Measurements from ENCODE around the gene INTS2. TPM values are rescaled to one million over a fixed set of nuclear protein-coding genes. Genes with fewer than 3 reads are reported as not detected.
A peak's percentile ranks its signal among the peaks of the same experiment; 100 is the strongest.

Gene INTS2
- total RNA-seq, 2 experiments from 2014 or later, result 8.5 to 8.7 TPM

DNA sequence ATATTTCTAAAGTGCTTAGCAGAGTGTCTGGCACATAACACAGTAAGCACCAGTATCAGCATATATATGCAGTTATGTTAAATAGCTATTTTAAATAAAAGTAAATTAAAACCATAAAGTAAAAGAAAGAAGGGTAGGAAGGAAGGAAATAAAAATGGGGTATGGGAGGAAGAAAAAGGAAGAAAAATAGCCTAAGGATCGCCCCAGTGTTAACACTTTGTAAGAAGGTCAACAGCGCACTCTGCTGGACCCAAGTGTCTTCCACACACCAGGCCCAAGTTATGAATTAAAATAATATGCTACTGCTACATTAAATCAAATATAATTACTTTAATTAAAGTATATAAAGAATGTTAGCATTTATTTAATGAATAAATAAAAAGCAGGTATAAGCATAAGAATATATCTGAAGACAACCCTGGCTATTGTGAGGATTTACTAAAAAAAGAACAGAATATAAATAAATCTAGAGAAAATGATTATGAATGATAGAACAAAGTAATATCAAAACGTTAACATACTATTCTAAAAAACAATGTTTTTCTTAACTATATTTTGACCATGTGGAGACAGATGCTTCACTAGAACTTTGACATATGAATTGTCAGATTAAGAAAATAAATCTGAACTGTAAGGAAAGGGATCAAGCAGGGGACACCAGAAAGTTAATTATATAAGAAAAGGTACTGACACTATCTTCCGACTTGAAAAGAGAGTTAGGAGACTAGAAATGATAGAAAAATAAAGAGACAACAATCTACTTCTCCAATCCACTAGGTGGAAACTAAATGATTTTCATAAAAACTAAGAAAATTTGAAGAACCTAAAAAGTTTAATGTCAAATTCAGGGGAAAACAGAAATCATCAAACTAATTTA lies 90.4 kb downstream of the INTS2 start:
- peak; percentile 9 to 74 (median 38) for DNase-seq
- Histone ChIP-seq H3K9me3 (ENCODE audit: control insufficient read depth in 1 of 2, insufficient read depth in 1 of 2, low read length in 2 of 2) (no peaks in the 10 kb centered on the region), H3K4me3 (ENCODE audit: low read length) (no peak overlapping the region), H3K27ac (ENCODE audit: low read depth in 1 of 2, low read length in 2 of 2) (no peak overlapping the region), H3K4me1 (ENCODE audit: insufficient read depth, low read length) (no peaks in the 10 kb centered on the region), H3K27me3 (ENCODE audit: control insufficient read depth in 1 of 2, insufficient read depth in 2 of 2, low read length in 2 of 2) (no peaks in the 10 kb centered on the region), H3K36me3 (ENCODE audit: insufficient read depth, low read length) (no peaks in the 10 kb centered on the region)
- Mint-ChIP-seq H3K27ac (no peak overlapping the region), H3K4me3 (no peak overlapping the region), H3K9me3 (no peaks in the 10 kb centered on the region), H3K4me1 (ENCODE audit: low read depth) (no peaks in the 10 kb centered on the region), H3K36me3 (ENCODE audit: low read depth) (no peaks in the 10 kb centered on the region), H3K27me3 (no peaks in the 10 kb centered on the region)
- TF ChIP-seq, protein P1, sequence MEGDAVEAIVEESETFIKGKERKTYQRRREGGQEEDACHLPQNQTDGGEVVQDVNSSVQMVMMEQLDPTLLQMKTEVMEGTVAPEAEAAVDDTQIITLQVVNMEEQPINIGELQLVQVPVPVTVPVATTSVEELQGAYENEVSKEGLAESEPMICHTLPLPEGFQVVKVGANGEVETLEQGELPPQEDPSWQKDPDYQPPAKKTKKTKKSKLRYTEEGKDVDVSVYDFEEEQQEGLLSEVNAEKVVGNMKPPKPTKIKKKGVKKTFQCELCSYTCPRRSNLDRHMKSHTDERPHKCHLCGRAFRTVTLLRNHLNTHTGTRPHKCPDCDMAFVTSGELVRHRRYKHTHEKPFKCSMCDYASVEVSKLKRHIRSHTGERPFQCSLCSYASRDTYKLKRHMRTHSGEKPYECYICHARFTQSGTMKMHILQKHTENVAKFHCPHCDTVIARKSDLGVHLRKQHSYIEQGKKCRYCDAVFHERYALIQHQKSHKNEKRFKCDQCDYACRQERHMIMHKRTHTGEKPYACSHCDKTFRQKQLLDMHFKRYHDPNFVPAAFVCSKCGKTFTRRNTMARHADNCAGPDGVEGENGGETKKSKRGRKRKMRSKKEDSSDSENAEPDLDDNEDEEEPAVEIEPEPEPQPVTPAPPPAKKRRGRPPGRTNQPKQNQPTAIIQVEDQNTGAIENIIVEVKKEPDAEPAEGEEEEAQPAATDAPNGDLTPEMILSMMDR (IDR thresholded peaks at IDR 0.05), result peak; percentile 65
- ChIA-PET POLR2A (no interaction called here), CTCF (interaction anchor here (0.9 to 1.8 kb wide), 4 partner anchors 12 to 428 kb away, joined by 4 to 11 read pairs (median 4); no protein-coding TSS in a partner anchor)
- ATAC-seq (ENCODE audit: poor library complexity), result peak; percentile 43
- intact Hi-C loops (cut with DNase I, micrococcal nuclease), result loop anchor here (2.0 to 10.0 kb wide), 5 partner anchors 200 to 1120 kb away; no protein-coding TSS in a partner anchor

DNA sequence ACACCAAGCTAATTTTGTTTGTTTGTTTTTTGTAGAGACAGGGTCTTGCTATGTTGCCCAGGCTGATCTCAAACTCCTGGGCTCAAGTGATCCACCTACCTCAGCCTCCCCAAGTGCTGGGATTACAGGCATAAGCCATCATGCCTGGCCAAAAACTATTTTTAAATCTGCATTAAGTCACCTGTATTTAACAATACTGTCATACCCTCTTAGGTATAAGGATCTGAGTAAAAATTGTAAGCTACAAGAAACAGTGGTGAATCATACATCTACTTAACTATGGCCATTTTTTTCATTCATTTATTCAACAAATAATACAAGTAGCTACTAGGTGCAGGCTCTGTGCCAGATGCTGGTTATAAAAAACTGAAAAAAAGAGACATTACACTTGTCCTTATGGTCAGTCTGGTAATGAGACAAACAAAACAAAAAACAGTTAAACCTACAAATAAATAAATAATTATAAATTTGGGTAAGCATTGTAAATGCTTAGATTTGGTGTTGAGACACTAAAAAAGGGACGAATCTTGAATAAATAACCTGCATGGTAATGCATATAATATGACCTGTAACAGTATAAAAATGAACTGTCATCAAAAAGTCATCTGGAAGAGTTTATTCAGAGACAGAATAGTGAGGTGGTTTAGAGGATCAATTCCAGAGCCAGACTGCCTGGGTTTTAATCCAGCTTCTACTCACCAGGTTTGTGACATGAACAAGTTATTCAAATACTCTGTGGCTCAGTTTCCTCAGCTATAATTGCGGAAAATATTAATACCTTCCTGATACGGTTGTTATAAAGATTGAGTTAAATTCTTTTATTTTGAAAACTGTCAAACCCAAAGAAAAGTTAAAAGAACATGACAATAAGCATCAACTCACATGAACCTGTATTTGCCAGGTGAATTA lies 91.3 kb downstream of the INTS2 start:
- no peak overlapping the region for H3K4me3 Mint-ChIP-seq
- H3K9me3 Mint-ChIP-seq, result no peaks in the 10 kb centered on the region
- Histone ChIP-seq H3K9me3 (ENCODE audit: control insufficient read depth in 1 of 2, insufficient read depth in 1 of 2, low read length in 2 of 2) (no peaks in the 10 kb centered on the region), H3K4me1 (ENCODE audit: insufficient read depth, low read length) (no peaks in the 10 kb centered on the region), H3K27ac (ENCODE audit: low read depth in 1 of 2, low read length in 2 of 2) (no peak overlapping the region), H3K36me3 (ENCODE audit: insufficient read depth, low read length) (no peaks in the 10 kb centered on the region), H3K4me3 (ENCODE audit: low read length) (no peak overlapping the region), H3K27me3 (ENCODE audit: control insufficient read depth in 1 of 2, insufficient read depth in 2 of 2, low read length in 2 of 2) (no peaks in the 10 kb centered on the region)
- no peak for DNase-seq
- ChIA-PET POLR2A (no interaction called here), CTCF (interaction anchor here (0.9 to 1.8 kb wide), 5 partner anchors 13 to 427 kb away, joined by 3 to 11 read pairs (median 4); no protein-coding TSS in a partner anchor)
- intact Hi-C loops (cut with DNase I, micrococcal nuclease), result loop anchor here (5.0 to 10.0 kb wide), 4 partner anchors 199 to 1119 kb away; no protein-coding TSS in a partner anchor
- TF ChIP-seq, protein P1 (IDR thresholded peaks at IDR 0.05), result no peak
- H3K4me1 Mint-ChIP-seq (ENCODE audit: low read depth), result no peaks in the 10 kb centered on the region
- no peak for ATAC-seq (ENCODE audit: poor library complexity)
- H3K36me3 Mint-ChIP-seq (ENCODE audit: low read depth), result no peaks in the 10 kb centered on the region
- H3K27me3 Mint-ChIP-seq, result no peaks in the 10 kb centered on the region
- no peak overlapping the region for H3K27ac Mint-ChIP-seq

DNA sequence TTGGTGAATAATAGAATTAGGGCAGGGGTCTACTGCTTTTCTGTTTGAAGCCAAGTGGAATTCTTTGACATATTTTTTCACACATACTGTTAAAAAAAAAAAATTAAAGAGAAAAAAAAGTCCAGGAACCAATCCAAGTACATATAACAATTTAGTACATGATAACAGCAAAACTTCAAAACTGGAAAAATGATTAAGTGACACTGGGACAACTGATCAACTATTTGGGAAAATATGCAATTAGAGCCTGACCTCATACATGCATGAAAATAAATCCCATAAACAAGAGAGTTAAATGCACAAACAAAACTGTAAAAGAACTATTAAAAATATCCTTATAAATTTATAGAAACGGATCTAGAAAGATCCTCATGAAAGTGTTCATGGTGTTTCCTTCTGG lies 92.2 kb downstream of the INTS2 start:
- Histone ChIP-seq H3K36me3 (ENCODE audit: insufficient read depth, low read length) (no peaks in the 10 kb centered on the region), H3K9me3 (ENCODE audit: control insufficient read depth in 1 of 2, insufficient read depth in 1 of 2, low read length in 2 of 2) (no peaks in the 10 kb centered on the region), H3K4me3 (ENCODE audit: low read length) (no peak overlapping the region), H3K27me3 (ENCODE audit: control insufficient read depth in 1 of 2, insufficient read depth in 2 of 2, low read length in 2 of 2) (no peaks in the 10 kb centered on the region), H3K4me1 (ENCODE audit: insufficient read depth, low read length) (no peaks in the 10 kb centered on the region), H3K27ac (ENCODE audit: low read depth in 1 of 2, low read length in 2 of 2) (no peak overlapping the region)
- no peak overlapping the region for H3K27ac Mint-ChIP-seq
- DNase-seq (no peak), ATAC-seq (ENCODE audit: poor library complexity) (no peak)
- no peaks in the 10 kb centered on the region for H3K36me3 Mint-ChIP-seq (ENCODE audit: low read depth)
- POLR2A ChIA-PET, result no interaction called here
- TF ChIP-seq, protein P1 (IDR thresholded peaks at IDR 0.05), result no peak
- no peak overlapping the region for H3K4me3 Mint-ChIP-seq
- CTCF ChIA-PET, result interaction anchor here (1.3 to 1.8 kb wide), 3 partner anchors 199 to 423 kb away, joined by 3 to 11 read pairs (median 4); no protein-coding TSS in a partner anchor
- intact Hi-C loops (cut with DNase I, micrococcal nuclease), result loop anchor here (5.0 to 10.0 kb wide), 4 partner anchors 198 to 1118 kb away; no protein-coding TSS in a partner anchor
- no peaks in the 10 kb centered on the region for H3K27me3 Mint-ChIP-seq
- H3K9me3 Mint-ChIP-seq, result no peaks in the 10 kb centered on the region
- no peaks in the 10 kb centered on the region for H3K4me1 Mint-ChIP-seq (ENCODE audit: low read depth)
